HG02642 (cell line): ENCODE measurements around the gene PEX11G.

Experiments used
- ATAC-seq: cut with Tn5 transposase; IDR thresholded peaks from one replicate; pipeline ENCODE4 v1.9.1; 2021; ENCODE audit warnings: mild to moderate bottlenecking; ENCODE audit not compliant: unreplicated experiment, poor library complexity

PEX11G gene

DNA sequence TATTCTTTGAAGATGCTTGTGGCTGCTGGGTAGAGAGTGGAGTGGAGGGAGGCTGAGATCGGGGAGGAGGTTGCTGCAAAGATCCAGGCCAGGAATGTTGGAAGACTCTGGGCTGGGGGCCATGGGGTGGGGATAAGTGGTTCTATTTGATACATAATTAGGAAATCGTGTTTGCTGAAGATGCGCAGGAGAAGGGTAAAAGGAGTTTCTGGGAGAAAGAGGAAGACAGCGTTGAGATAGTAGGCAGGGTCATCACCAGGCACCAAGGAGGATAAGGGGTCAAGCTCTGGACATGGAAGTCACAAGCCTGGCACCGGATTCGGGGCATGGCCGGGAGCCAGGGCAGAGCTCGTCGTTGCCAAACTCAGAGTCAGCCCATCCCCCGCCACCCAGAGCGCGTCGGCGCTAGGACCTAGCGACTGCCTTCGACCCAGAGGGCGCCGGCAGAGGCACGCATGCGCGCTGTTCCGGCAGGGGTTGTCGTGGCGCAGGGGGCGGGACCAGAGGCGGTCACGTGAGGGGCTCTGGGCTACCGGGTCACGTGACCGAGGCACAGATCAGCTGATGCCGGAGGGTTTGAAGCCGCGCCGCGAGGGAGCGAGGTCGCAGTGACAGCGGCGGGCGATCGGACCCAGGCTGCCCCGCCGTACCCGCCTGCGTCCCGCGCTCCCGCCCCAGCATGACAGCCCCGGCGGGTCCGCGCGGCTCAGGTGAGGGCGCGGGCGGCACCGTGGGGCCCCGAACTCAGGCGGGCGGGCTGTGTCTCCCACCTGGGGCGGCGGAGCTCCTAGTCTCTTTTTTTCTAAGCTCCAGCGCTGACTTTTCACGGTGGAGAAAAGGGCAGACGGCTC is 33.5 kb upstream of the PEX11G start, which contains the start of gene MCOLN1:
TSS of gene MCOLN1 (plus strand) at position 553 of the 851 bp plus-strand sequence. CDS start at position 680, 127 bp downstream.
- peak; percentile 92 for ATAC-seq

DNA sequence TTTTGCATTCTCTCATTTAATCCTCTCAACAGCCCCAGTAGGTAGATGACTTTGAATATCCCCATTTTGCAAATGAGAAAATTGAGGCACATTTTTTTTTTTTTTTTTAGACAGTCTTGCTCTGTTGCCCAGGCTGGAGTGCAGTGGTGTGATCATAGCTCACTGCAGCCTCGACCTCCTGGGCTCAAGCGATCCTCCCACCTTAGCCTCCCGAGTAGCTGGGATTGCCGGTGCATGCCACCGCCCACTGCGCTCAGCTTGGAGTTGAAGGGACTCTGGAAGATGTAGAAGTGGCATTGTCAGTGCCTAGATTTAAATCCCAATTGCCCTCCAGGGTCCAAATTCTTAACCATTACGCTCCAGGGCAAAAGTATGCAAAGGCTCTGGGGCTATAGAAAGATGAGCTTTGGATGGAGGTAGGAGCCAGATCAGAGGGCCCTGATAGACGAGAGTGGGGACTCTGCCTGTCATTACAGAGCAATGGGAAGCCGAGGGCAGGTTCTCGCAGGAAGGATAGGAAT is 32.8 kb upstream of the PEX11G start:
- ATAC-seq, result no peak

DNA sequence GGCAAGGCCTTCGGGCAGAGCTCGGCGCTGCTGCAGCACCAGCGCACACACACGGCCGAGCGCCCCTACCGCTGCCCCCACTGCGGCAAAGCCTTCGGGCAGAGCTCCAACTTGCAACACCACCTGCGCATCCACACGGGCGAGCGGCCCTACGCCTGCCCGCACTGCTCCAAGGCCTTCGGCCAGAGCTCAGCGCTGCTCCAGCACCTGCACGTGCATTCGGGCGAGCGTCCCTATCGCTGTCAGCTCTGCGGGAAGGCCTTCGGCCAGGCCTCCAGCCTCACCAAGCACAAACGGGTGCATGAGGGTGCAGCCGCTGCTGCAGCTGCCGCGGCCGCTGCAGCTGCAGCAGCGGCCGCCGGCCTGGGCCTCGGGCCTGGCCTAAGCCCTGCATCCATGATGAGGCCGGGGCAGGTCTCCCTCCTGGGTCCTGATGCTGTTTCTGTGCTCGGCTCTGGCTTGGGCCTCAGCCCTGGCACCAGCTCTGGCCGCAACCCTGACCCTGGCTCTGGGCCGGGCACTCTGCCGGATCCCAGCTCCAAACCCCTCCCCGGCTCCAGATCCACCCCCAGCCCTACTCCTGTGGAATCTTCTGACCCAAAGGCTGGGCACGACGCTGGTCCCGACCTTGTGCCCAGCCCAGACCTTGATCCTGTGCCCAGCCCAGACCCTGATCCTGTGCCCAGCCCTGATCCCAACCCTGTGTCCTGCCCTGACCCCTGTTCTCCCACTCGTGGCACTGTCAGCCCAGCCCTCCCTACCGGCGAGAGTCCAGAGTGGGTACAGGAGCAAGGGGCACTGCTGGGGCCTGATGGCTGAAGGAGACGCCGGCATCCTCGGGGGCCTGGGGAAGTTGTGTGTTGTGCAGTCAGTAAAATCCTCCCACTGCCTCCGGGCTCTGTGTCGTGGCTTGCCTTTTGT is 31.6 kb upstream of the PEX11G start:
- ATAC-seq, result no peak

DNA sequence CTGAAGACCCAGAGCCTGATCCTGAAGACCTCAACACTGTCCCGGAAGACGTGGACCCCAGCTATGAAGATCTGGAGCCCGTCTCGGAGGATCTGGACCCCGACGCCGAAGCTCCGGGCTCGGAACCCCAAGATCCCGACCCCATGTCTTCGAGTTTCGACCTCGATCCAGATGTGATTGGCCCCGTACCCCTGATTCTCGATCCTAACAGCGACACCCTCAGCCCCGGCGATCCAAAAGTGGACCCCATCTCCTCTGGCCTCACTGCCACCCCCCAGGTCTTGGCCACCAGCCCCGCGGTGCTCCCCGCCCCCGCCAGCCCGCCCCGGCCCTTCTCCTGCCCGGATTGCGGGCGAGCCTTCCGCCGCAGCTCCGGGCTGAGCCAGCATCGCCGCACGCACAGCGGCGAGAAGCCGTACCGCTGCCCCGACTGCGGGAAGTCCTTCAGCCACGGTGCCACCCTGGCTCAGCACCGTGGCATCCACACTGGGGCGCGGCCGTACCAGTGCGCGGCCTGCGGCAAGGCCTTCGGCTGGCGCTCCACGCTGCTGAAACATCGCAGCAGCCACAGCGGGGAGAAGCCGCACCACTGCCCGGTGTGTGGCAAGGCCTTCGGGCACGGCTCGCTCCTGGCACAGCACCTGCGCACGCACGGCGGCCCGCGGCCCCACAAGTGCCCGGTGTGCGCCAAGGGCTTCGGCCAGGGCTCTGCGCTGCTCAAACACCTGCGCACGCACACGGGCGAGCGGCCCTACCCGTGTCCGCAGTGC is 30.7 kb upstream of the PEX11G start:
- ATAC-seq, result no peak

DNA sequence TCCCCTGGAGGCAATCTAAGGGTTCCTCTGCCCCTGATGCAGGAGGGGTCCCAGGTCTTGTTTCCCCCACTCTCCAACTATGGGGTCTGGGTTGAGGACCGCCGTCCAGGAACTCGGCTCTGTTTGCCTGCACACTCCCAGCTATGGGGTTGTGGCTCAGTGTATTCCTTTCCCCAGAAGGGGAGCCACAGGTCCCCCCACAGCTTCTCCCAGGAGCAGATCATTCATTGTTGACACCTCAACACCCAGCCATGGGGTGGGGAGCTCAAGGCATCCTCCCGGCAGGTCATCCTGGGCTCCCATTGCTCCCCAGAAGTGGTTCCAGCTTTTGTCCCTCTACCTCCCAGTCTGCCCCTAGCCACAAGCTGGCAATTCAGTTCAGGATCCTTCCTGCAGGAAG is 28.0 kb upstream of the PEX11G start:
- ATAC-seq, result no peak

DNA sequence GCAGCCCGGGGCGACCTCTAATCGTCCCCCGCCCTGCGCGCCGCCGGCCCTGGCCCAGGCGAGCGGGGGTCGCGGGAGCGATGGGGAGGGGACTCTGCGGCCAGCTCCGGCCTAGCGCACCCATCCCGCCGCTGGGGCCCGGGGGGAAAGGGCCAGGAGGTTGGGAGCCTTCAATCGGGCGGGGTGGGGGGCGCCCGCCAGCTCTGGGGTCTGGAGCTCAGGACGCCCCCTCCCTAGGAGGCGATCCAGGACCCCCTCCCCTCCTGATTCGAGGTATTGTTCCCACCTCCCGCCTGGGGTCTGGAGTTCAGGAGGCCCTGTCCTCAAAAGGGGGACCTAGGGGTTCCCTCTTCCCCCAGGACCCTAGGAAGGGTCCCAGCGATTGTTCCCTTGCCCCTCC is 27.5 kb upstream of the PEX11G start:
- no peak for ATAC-seq

DNA sequence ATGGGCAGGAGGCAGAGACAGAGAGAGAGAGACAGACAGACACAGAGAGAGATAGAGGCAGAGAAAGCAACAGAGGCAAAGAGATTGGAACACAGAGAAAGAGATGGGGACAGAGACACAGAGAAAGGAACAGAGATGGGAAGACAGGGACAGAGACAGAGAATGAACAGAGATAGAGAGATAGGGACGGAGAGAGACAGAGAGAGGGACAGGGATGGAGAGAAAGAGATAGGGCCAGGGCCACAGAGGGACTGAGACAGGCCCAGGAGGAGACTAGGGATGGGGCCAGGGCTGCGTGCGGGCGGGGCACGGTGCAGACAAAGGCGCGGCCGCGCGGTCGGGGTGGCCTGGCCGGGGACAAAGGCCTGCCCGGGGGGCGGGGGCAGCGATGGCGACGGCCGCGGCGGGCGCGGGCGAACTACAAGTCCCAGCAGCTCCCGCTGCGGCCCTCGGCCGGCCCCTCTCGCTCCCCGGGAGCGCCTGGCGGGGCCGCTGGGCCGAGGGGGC is 26.9 kb upstream of the PEX11G start, which contains the start of gene ZNF358:
TSS of gene ZNF358 (plus strand) at position 459 of the 507 bp plus-strand sequence. CDS start 3,140 bp downstream, outside the sequence.
- ATAC-seq, result no peak

DNA sequence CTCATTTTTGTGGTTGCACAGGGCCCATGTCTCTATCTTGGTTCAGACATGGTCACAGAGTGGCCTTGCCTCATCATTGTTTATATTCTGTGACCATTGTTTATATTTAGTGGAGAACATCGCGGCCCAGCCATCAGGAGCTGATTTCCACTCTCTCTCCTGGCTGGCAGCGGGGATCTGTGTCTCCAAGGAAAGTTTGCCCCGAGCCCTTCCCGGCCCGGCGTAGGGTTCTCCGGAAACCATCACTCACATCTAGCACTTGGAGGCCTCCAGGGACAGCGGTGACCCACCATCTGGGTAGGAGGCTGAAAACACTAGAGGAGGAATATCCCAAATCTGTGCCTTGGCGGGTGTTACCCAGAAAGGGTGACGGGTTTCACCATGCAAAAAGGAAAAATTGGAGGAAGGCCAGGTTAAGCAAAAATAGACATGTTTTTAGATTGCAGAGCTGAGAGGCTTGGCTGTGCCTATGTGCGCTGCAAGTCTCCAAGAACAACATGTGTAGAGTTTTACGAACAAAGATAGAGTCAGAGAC is 26.3 kb upstream of the PEX11G start:
- no peak for ATAC-seq

DNA sequence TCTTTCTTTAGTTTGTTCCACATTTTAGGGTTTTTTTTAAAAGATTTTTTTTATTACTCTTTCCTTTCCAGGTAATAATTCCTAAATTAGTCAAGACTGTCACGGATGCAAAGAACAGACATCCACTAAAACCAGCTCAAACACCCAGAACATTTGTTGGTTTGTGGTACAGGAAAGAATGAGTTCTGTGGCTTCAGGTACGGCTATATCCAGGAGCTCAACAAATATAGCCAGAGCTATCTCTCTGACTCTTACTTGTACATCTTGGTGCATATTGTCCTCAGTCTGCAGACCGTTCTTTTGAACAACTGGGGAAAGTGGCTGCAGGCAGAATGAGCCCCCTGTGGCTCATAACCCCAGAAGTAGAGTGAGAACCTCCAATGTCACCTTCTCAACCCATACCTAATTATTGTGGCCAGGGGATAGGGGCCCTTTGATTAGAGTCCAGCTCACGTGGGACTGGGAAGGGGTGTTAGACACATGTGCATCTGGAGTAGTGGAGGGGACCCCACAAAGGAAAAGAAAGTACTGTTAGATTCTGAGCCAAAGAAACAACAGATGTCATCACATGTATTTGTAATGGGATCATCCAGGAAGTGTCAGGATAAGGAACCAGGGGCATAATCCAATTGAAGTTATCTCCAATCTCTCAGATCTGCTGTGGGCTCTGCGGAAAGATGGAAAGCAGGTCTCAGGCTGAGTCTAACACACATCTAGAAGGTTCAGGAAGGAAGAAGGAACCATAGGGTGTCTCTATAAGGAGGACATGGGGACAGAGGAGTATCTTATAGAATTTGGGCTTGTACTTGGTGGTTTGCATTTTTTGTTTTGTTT is 25.2 kb upstream of the PEX11G start:
- no peak for ATAC-seq

DNA sequence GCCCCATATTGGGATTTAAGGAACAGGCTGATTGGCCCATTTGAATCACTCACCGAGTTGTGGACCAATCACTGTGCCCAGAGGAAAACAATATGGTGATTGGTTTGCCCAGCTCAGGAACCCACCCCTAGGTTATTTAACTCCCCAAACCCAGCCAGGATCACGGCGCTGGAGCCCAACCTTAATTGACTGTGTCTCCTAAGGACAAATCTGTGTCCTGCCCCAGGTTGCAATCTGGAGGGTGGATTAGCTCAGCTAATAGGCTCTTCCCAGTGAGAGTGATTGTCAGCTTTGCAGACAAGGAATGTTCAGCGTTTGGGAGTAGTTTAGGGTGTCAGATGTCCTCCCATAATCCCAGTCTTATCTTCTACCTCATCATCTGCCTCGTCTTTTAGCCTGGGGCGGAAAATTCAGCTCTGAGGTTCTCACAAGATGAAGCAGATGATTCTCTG is 23.6 kb upstream of the PEX11G start:
- ATAC-seq, result no peak

DNA sequence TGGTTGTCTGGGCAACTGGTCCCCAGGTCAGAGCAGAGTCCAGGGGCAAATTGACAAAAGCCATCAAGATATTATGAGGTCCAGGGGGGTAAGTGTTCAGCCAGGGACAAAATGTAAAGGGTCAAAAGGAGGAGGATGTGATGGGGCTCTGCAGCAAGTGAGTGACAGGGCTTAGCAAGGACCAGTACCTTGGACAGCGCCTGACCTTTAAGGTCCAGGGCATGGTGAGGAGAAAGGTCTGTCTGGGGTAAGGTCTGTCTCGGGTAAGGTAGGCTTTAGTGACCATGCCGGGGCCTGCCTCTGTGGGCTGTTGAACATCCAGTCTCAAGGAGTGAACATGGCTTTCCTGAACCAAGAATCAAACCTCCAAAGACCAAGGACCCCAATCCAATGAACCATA is 20.8 kb upstream of the PEX11G start:
- no peak for ATAC-seq

DNA sequence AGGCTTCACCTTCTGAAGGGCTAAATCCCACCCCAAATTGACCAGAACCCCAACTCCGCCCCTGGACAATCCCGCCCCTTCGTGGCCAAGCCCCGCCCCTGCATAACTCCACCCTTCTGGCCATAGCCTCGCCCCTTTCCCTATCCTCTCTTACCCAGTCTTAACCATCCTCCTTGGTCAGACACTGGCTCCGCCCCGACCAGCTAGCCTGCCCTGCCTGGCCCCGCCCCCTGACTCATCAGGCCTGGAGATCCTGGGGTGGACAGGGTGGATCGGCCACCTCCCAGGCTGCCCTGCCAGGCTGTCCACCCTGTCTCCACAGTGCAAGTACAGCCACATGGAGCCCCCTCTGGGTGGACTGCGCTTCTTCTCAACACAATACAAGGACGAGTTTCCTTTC is 19.0 kb upstream of the PEX11G start:
- ATAC-seq, result no peak

DNA sequence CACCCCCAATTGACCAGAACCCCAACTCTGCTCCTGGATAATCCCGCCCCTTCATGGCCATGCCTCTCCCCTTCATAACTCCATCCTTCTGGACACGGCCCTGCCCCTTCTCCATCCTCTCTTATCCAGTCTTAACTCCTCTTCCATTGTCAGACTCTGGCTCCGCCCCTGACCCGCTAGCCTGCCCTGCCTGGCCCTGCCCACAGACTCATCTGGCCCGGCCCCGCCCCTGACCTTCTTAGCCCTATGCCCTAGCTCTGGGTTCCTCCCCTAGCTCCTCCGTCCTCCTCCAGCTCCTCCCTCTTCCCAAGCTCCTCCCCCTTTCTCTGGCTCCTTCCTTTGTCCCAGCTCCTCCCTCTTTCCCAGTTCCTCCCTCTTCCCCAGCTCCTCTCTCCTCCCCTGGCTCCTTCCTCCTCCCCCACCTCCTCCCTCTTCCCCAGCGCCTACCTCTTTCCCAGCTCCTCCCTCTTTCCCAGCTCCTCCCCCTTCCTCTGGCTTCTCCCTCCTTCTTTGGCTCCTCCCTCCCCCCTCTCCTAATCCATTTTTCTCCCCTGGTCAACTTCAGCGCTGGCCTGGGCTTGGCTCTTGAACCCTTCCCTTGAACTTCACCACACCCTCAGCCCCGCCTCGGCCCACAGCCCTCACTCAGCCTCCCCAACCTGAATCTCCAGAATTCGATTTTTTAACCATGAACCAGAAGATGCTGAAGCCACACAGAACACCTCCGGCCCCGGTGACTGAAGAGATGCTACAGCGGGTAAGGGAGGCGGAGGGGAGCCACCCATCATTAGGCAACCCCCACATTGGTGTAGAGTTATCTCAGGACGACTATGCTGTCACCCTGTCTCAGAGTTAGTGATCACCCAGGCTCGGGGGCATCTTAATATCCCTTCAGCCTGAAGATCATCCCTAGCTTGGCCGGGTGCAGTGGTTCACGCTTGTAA is 17.8 kb upstream of the PEX11G start:
- no peak for ATAC-seq

DNA sequence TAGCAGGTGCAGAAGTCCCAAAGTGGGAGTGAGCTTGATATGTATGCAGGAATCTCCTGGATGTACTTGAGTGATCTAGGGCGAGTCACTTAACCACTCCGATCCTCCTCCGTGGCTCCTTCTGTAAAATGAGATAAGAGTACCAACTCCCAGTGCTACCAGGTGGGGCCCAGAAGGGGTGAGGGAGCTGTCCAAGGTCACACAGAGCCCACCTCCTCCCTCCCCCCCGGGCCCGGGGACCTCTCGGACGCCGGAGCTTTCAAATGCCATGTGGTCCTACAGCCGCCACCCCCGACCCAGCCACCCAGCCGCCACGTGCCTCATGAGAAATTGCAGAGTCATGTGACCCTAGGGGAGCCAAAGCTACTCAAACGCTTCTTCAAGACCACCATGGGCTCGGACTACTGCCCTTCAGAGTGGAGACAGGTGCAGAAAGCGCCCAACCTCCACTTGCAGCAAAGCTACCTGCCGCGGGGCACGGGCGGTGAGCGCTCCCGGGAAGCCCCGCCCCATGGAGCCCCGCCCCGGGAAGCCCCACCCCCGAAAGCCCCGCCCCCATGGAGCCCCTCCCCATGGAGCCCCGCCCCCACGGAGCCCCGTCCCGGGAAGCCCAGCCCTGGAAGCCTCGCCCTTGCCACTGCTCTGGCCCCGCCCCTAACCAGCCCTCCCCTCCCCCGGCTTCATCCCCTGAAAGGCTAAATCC is 17.0 kb upstream of the PEX11G start:
- no peak for ATAC-seq

DNA sequence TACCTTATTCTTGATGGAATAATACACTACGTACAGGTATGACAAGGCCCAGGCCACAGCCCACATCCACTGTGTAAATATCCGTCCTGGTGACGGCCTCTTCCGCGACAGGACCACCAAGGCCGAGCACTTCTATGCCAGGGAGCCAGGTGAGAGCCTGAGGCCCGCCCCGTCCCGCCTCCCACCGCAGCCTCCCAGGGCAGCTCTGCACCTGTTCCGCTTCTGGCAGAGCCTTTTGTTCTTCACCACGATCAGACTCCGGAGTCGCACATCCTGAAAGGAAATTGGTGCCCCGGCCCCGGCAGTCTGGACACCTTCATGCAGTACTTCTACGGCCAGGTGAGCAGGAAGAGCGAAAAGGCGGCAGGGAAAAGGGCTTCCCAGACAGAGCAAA is 16.4 kb upstream of the PEX11G start:
- ATAC-seq, result no peak

DNA sequence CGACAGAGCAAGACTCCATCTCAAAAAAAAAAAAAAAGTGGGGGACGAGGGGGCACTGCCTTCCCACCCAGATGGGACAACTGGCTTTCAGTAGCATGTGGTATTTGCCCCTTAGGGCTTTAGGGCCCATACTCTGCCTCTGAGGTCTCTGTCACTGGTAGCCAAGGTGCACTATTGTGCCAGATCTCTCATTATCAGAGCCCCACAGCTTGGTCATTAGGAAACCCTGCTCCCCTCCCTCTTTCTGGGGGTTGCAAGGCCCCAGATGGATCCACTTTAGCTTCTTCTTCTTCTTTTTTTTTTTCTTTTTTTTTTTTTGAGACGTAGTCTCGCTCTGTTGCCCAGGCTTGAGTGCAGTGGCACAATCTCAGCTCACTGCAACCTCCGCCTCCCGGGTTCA is 15.8 kb upstream of the PEX11G start:
- ATAC-seq, result no peak

DNA sequence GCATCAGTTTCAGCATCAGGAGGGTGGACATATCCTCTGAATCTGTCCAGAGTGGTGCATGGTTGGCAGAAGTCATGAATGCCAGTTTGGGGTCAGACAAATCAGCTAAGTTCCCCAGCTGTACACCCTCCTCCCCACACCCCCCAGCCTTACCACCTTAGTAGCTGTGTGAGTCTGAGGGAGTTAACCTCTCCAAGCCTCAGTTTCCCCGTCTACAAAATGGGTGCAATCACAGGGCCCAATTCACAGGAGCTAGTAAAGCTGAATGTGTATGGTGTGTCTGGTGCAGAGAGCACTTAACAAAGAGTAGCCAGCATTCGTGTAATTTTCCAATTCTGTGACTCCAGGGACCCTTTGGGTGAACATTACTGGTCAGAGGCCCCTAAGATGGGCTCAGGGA is 13.7 kb upstream of the PEX11G start:
- ATAC-seq, result no peak
